Effector memory CD4-positive, alpha-beta T cell (primary cell): ENCODE data around the gene EDN2.

Experiments used
- DNase-seq, 3 donors: peaks; one replicate each; pipeline ENCODE4 v3.0.0-alpha.2; 2020
- H3K27ac ChIP-seq: 2 replicates; pipeline ENCODE4 v1.7.0; 2013; ENCODE audit warnings: mild to moderate bottlenecking, low read length, moderate library complexity; ENCODE audit not compliant: insufficient read depth, poor library complexity, severe bottlenecking
- H3K27me3 ChIP-seq: replicated peaks from 2 replicates; pipeline ENCODE4 v1.7.0; 2013; ENCODE audit warnings: mild to moderate bottlenecking, low read length; ENCODE audit not compliant: insufficient read depth, control insufficient read depth, poor library complexity, severe bottlenecking
- H3K36me3 ChIP-seq: 2 replicates; pipeline ENCODE4 v1.7.0; 2013; ENCODE audit warnings: mild to moderate bottlenecking, low read length, moderate library complexity; ENCODE audit not compliant: control insufficient read depth, insufficient read depth
- H3K4me1 ChIP-seq: 2 replicates; pipeline ENCODE4 v1.7.0; 2013; ENCODE audit warnings: low read length, mild to moderate bottlenecking; ENCODE audit not compliant: control insufficient read depth, insufficient read depth, poor library complexity, severe bottlenecking
- H3K4me3 ChIP-seq: 2 replicates; pipeline ENCODE4 v1.7.0; 2013; ENCODE audit warnings: low read length, low read depth, mild to moderate bottlenecking; ENCODE audit not compliant: insufficient read depth, poor library complexity, severe bottlenecking
- H3K9me3 ChIP-seq: 2 replicates; pipeline ENCODE4 v1.7.0; 2013; ENCODE audit warnings: mild to moderate bottlenecking, low read length, moderate library complexity; ENCODE audit not compliant: control insufficient read depth
- total RNA-seq, 3 donors: gene quantifications; one replicate each; lab custom pipeline; 2026; lab: John Stamatoyannopoulos, UW

EDN2 gene
- total RNA-seq = 0 to 0.17 (median 0) reads per million in 3 donors

DNA sequence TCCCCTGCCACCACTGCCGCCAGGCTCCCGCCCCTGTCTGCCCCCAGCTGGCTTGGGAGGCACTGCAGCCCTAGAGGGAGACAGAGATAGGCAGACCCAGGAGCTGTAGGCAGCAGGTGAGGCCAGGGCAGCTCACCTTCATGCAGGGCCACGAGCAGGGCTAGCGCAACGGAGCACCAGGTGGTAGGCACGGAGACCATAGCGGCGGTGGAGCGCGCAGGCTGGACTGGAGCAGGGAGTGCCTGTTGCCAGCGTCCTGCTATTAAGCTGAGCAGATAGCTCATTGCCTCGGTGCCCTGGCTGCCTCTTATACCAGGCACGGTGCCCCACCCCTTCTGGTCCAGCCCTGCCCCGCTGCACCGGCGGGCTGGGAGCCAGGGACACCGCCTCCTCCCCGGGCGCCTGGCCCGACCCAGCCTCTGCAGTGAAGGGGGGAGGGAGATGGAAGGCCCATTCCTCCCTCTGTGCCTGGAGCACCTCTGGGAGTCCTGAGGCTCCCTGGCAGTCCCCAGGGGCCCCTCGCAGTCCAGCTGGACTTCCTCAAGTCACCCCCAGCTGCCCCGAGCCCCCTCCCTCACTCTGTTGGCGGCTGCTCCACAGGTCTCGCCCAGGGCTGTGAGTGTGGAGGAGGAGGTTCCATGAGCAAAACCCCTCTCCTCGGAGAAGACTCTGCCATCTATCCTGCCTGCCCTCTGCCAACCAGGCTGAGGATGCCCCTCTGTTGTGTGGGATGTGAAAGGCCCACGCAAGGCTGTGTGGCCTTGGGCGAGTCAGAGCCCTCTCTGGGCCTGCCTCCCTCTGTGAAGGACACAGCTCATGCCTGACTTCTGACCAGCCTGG, at the start of gene EDN2:
EDN2 (minus strand) TSS at position 282 of the 840 bp plus-strand sequence; CDS start at position 200, 82 bp downstream.
- Histone ChIP-seq H3K27me3 (no peaks in the 10 kb centered on the region), H3K36me3 (no peaks in the 10 kb centered on the region), H3K9me3 (no peaks in the 10 kb centered on the region), H3K27ac (no peak within 1 kb of the TSS), H3K4me3 (no peak within 1 kb of the TSS), H3K4me1 (no peaks in the 10 kb centered on the region)
- no peak for DNase-seq

DNA sequence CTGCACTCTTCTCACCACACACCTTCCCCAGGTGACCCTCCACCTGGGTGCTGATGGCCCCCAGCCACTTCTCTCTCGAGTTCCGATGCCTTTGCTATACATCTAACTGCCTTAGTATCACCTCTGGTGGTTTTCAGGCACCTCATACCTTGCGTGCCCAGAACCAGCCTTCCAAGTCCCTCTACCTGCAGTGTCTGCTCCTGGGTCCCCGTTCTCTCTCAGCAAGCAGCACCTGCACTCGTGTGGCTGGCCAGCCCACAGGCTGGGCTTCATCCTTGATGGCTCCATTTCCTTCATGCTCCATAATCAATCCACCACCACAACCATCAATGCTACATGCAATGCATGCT, 49.2 kb upstream of the EDN2 start:
- no peaks in the 10 kb centered on the region for H3K36me3 ChIP-seq
- no peak for DNase-seq

DNA sequence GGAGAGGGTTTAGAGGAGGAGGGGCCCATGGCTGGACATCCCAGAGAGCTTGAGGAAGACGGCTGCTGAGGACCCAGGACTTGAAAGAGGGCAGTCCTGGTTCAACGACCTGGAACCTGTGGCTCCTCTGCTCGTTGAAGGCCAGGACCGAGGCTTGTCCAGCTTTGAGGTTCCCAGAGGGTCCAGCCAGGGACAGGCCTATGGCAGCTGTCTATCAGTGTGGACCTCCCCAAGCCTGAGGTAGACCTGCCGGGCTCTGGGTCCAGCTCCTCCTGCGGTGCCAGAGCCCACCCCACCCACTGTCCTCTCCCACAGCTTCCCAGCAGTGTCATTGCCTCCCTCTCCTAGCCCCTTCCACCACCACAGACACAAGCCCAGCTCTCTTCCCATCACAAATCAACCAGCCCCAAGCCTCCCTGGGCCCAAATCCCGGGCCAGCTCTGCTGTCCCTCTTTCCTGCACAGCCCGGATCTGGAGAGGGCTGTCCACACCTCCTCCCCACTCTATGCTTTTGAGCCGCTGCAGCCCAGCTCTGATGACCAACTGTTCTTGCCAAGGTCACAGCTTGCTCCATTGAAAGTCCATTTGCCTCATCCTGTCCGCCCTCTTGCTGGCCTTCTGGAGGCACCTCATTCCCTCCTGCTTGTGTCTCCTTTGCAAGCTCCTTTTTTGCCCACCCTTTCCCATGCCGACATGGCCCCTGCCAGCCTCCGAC, 48.7 kb upstream of the EDN2 start:
- no peak for DNase-seq
- H3K27me3 ChIP-seq = no peaks in the 10 kb centered on the region
- no peak overlapping the region for H3K27ac ChIP-seq
- no peaks in the 10 kb centered on the region for H3K36me3 ChIP-seq
- H3K4me1 ChIP-seq = no peaks in the 10 kb centered on the region
- no peak overlapping the region for H3K4me3 ChIP-seq
- H3K9me3 ChIP-seq = no peaks in the 10 kb centered on the region

More for the DNA sequence above, 49.2 kb upstream of the EDN2 start:
- Histone ChIP-seq H3K27ac (no peak overlapping the region), H3K4me3 (no peak overlapping the region), H3K4me1 (no peaks in the 10 kb centered on the region), H3K9me3 (no peaks in the 10 kb centered on the region), H3K27me3 (no peaks in the 10 kb centered on the region)

DNA sequence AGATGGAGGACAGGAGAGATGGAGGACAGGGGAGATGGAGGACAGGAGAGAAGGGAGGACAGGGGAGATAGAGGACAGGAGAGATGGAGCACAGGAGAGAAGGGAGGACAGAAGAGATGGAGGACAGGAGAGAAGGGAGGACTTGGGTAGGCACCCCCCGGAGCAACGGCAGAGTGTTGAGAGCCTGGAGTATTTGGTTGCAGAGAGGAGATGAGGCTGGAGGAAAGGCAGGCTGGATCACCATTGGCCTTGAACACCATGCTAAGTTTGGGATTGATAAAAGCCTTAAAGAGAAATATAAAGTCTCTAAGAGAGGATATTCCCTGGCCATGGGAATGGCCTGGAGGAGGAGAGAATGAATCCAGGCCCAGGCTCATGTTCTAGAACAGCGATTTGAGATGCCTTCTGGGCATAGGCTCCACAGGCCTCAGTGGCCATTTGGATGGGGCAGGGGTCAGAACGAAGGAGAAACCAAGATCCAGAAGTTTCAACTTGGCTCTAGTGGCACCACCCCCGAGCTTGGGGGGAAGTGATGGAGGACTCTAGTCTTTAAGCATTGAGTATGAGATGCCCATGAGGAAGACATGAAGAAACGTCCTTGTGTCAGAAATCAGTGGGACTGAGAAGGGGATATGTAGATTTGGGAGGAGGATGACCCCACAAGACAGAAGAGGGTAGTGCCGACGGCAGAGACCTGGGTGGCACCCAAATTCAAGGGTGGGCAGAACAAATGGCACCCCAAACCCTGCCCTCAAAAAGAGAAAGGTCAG, 47.9 kb upstream of the EDN2 start:
- no peak for DNase-seq
- Histone ChIP-seq H3K4me1 (no peaks in the 10 kb centered on the region), H3K27ac (no peak overlapping the region), H3K4me3 (no peak overlapping the region), H3K9me3 (no peaks in the 10 kb centered on the region), H3K36me3 (no peaks in the 10 kb centered on the region), H3K27me3 (no peaks in the 10 kb centered on the region)

DNA sequence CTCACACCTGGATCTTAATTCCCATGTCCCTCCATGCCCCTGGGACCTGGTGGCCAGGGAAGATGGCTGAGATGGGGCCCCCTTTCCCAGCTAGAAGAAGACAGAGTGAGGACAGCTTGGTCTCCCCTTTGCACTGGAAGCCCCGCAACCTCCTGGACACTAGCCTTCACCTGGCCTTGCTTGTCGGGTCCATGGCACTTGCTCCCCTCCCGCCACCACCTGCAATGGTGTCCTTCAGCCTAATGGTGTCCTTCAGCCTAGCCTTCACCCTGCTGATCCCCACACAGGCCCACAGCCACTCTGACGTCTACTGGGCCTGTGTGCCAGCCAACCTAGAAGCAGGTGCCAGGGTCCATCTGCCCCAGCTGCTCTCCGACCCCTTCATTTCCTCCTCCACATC, 45.9 kb upstream of the EDN2 start:
- Histone ChIP-seq H3K27ac (no peak overlapping the region), H3K27me3 (no peaks in the 10 kb centered on the region), H3K4me1 (no peaks in the 10 kb centered on the region), H3K4me3 (no peak overlapping the region), H3K9me3 (no peaks in the 10 kb centered on the region), H3K36me3 (no peaks in the 10 kb centered on the region)
- no peak for DNase-seq

DNA sequence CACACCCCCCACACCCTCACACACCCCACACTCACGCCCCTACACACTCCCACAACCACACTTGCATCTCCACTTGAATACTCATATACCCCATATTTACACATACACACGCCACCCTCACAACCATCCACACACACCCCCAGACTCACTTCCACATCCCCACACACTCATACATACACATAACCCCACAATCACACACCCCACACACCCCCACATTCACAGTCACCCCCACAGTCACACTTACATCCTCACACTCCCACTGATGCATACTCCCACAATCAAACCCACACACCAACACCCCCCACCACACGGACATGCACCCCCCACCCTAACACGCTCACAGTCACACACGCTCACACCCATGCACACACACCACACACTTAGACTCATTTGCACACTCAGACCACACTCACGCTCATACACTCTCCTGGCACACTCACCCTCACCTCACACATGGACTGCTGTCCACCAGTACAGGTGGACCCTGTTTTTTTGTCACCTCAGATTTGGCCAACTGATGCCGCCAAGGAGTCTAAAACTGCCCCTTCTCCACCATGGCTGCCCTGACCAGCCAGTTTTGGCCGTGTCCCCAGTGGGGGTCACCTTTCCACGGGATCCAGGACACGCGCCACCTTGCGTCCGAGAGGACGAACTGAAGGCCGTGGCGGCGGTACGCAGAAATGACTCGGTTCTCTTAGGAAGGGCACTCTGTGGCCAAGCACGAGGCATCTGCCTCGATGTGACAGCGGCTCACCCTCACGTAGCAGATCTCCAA, 45.3 kb upstream of the EDN2 start:
- no peaks in the 10 kb centered on the region for H3K36me3 ChIP-seq
- DNase-seq = no peak
- H3K4me1 ChIP-seq = no peaks in the 10 kb centered on the region
- H3K27me3 ChIP-seq = no peaks in the 10 kb centered on the region
- H3K9me3 ChIP-seq = no peaks in the 10 kb centered on the region
- no peak overlapping the region for H3K4me3 ChIP-seq
- H3K27ac ChIP-seq = no peak overlapping the region

DNA sequence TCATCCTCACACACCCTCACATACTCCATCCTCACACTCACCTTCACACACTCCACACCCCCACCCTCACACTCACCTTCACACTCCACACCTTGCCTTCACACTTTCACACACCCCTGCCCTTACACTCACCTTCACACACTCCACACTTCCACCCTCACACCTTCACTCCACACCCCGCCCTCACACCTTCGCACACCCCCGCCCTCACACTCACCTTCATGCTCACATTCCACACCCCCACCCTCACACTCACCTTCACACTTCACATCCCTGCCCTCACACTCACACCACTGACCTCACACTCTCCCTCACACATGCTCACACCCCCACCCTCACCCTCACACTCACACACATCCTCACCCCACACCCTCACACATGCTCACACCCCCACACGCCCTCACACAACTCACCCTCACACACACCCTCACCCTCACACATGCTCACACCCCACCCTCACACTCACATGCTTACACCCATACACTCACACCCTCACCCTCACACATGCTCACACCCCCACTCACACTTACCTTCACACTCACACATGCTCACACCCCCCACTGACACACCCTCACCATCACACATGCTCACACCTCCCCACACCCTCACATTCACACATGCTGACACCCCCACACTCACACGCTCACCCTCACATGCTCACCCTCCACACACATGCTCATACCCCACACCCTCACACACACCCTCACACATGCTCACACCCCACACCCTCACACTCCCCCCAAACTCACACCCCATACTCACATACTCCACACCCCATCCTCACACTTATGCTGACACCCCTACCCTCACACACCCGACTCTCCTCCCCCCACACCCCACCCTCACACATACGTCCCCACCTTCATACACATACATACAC, 44.5 kb upstream of the EDN2 start:
- no peaks in the 10 kb centered on the region for H3K9me3 ChIP-seq
- H3K27ac ChIP-seq = no peak overlapping the region
- no peaks in the 10 kb centered on the region for H3K27me3 ChIP-seq
- H3K36me3 ChIP-seq = no peaks in the 10 kb centered on the region
- DNase-seq = no peak
- H3K4me3 ChIP-seq = no peak overlapping the region
- H3K4me1 ChIP-seq = no peaks in the 10 kb centered on the region

DNA sequence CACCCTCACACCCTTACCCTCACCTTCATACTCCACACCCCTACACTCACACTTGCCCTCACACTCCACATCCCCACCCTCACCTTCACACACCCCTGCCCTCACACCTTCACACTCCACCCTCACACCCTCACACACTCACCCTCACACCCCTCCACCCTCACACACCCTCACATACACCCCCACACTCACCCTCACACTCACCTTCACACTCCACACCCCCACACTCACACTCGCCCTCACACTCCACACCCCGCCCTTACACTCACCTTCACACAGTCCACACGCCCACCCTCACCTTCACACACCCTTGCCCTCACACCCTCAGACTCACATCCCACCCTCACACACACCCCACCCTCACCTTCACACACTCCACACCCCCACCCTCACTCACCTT, 43.6 kb upstream of the EDN2 start:
- H3K9me3 ChIP-seq = no peaks in the 10 kb centered on the region
- no peak overlapping the region for H3K4me3 ChIP-seq
- no peak for DNase-seq
- no peaks in the 10 kb centered on the region for H3K36me3 ChIP-seq
- no peaks in the 10 kb centered on the region for H3K4me1 ChIP-seq
- H3K27me3 ChIP-seq = no peaks in the 10 kb centered on the region
- H3K27ac ChIP-seq = no peak overlapping the region
